ENCODE data around the gene TOR3A.
A peak's percentile ranks its signal among the peaks of the same experiment; 100 is the strongest.

TOR3A gene

DNA sequence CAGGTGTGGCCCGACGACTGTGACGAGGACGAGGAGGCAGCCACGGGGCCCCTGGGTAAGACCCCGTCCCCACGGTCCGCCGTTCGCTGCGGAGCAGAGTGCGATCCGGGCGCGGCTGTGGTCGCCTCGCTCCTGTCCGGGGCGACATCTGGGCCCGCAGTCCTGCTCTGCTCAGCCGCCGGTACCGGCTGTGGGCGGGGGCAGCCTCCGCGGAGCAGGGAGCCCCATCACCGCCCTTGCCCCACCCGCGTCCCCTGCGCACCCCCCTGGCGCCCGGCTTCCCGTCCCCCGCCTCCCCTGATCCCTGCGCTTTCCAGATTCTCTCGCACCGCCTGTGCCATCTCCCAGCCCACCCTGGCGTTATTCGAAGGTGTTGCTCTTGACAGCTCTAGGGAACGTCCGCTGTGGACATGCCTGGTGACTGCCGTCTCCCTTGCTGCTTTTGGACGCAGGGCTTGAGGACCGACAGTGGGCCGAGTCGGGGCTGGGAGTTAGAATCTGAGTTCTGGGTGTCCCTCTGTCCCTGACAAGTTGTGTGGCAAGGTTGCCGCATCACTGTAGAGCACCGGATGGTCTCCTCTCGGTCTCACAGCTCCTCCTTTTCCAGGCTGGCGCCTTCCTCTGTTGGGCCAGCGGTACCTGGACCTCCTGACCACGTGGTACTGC, 596 bp downstream of the TOR3A start:
- TF ChIP-seq FOXA1 (IDR thresholded peaks at IDR 0.05): no peak
- TF ChIP-seq L3MBTL2 (conservative IDR thresholded peaks at IDR 0.05): peak; percentile 51
- ChIA-PET POLR2A (interaction anchor here (1.1 to 1.5 kb wide), 6 partner anchors 8 to 283 kb away, joined by 3 to 5 read pairs (median 3); partner anchors contain the start of genes AXDND1 and SOAT1), CTCF (interaction anchor here (0.6 kb wide), 2 partner anchors 14 to 107 kb away, joined by 3 to 4 read pairs; no protein-coding TSS in a partner anchor)
- DNase-seq (ENCODE audit: extremely low spot score): peak; percentile 61

DNA sequence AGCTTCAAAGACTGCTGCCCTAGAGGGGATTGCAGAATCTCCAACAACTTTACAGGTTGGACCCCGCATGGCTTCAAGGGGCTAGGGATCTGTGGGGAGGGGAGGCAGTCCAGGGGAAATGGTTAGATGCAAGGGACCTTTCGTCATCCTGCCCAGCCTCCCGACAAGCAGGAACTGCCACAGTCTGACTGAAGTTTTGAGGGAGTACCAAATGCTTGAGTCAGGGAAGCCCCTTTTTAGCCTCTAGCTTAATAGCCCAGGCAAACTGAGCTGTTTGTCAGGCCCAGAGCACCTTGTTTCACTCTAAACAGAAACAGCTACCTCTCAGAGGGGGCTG, 1.1 kb downstream of the TOR3A start:
- ChIA-PET CTCF (interaction anchor here (0.6 kb wide), 1 partner anchor 14 kb away, joined by 4 read pairs; no protein-coding TSS in a partner anchor), POLR2A (interaction anchor here (1.2 to 1.5 kb wide), 2 partner anchors 9 to 210 kb away, joined by 3 to 5 read pairs; partner anchors contain the start of gene SOAT1)
- TF ChIP-seq HDGF (IDR thresholded peaks at IDR 0.05; ENCODE audit: borderline replicate concordance) (no peak), NFRKB (IDR thresholded peaks at IDR 0.05) (no peak), FOXA1 (IDR thresholded peaks at IDR 0.05) (no peak), SUZ12 (IDR thresholded peaks at IDR 0.05) (no peak), LEF1 (IDR thresholded peaks at IDR 0.05; ENCODE audit: borderline replicate concordance) (no peak), FOXM1 (IDR thresholded peaks at IDR 0.05; ENCODE audit: borderline replicate concordance) (no peak), TARDBP (IDR thresholded peaks at IDR 0.05) (no peak), FOXK2 (IDR thresholded peaks at IDR 0.05) (no peak), CTBP1 (IDR thresholded peaks at IDR 0.05; ENCODE audit: borderline replicate concordance) (no peak), L3MBTL2 (conservative IDR thresholded peaks at IDR 0.05) (no peak; the same call in 1 of the 2 replicates), ELF4 (IDR thresholded peaks at IDR 0.05) (no peak), ARNT (IDR thresholded peaks at IDR 0.05) (no peak), BHLHE40 (IDR thresholded peaks at IDR 0.05; ENCODE audit: borderline replicate concordance) (no peak), SP1 (IDR thresholded peaks at IDR 0.05) (no peak), ZNF384 (IDR thresholded peaks at IDR 0.05) (no peak)
- TF ChIP-seq, protein P1, sequence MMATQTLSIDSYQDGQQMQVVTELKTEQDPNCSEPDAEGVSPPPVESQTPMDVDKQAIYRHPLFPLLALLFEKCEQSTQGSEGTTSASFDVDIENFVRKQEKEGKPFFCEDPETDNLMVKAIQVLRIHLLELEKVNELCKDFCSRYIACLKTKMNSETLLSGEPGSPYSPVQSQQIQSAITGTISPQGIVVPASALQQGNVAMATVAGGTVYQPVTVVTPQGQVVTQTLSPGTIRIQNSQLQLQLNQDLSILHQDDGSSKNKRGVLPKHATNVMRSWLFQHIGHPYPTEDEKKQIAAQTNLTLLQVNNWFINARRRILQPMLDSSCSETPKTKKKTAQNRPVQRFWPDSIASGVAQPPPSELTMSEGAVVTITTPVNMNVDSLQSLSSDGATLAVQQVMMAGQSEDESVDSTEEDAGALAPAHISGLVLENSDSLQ (IDR thresholded peaks at IDR 0.05): no peak
- DNase-seq (ENCODE audit: extremely low spot score): no peak

DNA sequence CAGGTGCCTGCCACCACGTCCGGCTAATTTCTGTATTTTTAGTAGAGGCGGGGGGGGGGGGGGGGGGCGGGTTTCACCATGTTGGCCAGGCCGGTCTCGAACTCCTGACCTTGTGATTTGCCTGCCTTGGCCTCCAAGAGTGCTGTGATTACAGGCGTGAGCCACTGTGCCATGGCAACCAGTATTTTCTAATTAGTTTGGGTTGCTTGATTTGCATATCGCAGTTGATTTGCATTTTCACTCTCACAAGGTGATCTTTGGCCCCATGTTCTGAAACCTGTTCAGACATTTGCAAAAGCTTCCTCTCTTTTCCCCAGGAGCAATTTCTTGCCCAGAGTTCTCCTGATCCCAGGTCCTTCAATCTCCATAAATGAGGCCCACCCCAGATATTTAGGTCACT, 1.7 kb downstream of the TOR3A start:
- ChIA-PET POLR2A (interaction anchor here (1.5 kb wide), 1 partner anchor 210 kb away, joined by 5 read pairs; the partner anchor contains the start of gene SOAT1), CTCF (no interaction called here)

DNA sequence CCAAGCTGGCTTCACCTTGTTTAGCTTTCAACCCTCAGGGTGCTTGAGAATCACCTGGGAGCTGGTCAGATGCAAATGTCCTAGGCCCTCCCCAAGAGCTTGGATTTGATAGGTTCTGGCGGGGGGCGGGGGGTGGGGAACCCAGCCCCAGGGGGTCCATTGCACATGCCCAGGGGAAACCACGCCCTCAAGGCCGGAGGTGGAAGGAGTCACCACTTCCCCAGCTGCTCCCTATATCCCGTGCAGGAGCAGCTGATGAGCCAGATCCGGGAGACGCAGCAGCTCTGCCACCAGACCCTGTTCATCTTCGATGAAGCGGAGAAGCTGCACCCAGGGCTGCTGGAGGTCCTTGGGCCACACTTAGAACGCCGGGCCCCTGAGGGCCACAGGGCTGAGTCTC, 5.8 kb downstream of the TOR3A start:
- CTCF ChIA-PET: no interaction called here
- TF ChIP-seq NFRKB (IDR thresholded peaks at IDR 0.05) (no peak), SUZ12 (IDR thresholded peaks at IDR 0.05) (no peak), LEF1 (IDR thresholded peaks at IDR 0.05; ENCODE audit: borderline replicate concordance) (no peak), BHLHE40 (IDR thresholded peaks at IDR 0.05; ENCODE audit: borderline replicate concordance) (no peak), FOXM1 (IDR thresholded peaks at IDR 0.05; ENCODE audit: borderline replicate concordance) (no peak), L3MBTL2 (conservative IDR thresholded peaks at IDR 0.05) (no peak), FOXK2 (IDR thresholded peaks at IDR 0.05) (no peak), FOXA1 (IDR thresholded peaks at IDR 0.05) (no peak), TARDBP (IDR thresholded peaks at IDR 0.05) (no peak), ZNF384 (IDR thresholded peaks at IDR 0.05) (no peak), HDGF (IDR thresholded peaks at IDR 0.05; ENCODE audit: borderline replicate concordance) (no peak), SP1 (IDR thresholded peaks at IDR 0.05) (no peak), CTBP1 (IDR thresholded peaks at IDR 0.05; ENCODE audit: borderline replicate concordance) (no peak), ELF4 (IDR thresholded peaks at IDR 0.05) (no peak), ARNT (IDR thresholded peaks at IDR 0.05) (no peak)
- TF ChIP-seq, protein P1 (IDR thresholded peaks at IDR 0.05): no peak
- POLR2A ChIA-PET: no interaction called here
- DNase-seq (ENCODE audit: extremely low spot score): no peak

More for the DNA sequence above, 1.7 kb downstream of the TOR3A start:
- no peak for DNase-seq (ENCODE audit: extremely low spot score)
- TF ChIP-seq FOXM1 (IDR thresholded peaks at IDR 0.05; ENCODE audit: borderline replicate concordance) (no peak), FOXK2 (IDR thresholded peaks at IDR 0.05) (no peak), LEF1 (IDR thresholded peaks at IDR 0.05; ENCODE audit: borderline replicate concordance) (no peak)

DNA sequence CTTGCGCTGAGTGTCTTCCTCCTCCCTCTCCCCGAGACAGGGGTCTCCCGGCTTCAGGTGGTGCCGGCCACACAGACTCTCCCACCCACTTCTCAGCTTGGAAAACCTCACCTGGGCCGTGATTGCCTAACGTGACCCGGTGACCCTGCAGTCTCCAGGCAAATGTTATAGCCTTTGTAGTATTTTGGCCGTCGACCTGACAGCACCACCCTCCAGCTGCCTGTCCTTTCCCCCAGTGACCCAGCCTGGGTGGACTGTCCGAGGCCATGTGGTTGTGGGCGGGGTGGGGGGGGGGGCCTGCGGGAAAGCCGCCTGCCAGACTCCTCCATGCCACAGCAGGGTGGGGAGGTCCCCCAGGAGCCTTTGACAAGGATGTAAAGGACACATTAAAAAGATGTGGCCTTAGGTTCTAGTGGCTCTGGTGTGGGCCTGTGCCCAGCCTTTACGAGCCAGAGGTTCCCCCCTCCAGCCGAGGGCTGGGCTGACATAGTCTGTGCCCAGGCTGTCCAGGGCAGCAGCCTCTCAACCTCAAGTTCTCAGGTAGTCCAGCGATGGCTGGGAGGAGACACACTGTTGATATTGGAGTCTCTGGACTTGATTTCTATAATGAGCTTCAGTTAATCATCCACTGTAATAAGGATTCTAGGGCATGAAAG, 8.1 kb downstream of the TOR3A start:
- ChIA-PET POLR2A (interaction anchor here (0.8 to 1.2 kb wide), 2 partner anchors 8 to 9 kb away, joined by 3 to 4 read pairs; partner anchors contain the start of gene TOR3A), CTCF (no interaction called here)
- TF ChIP-seq BHLHE40 (IDR thresholded peaks at IDR 0.05; ENCODE audit: borderline replicate concordance) (no peak), FOXM1 (IDR thresholded peaks at IDR 0.05; ENCODE audit: borderline replicate concordance) (no peak), TARDBP (IDR thresholded peaks at IDR 0.05) (no peak), ELF4 (IDR thresholded peaks at IDR 0.05) (no peak), ZNF384 (IDR thresholded peaks at IDR 0.05) (no peak), FOXK2 (IDR thresholded peaks at IDR 0.05) (no peak)
- DNase-seq (ENCODE audit: extremely low spot score): no peak

DNA sequence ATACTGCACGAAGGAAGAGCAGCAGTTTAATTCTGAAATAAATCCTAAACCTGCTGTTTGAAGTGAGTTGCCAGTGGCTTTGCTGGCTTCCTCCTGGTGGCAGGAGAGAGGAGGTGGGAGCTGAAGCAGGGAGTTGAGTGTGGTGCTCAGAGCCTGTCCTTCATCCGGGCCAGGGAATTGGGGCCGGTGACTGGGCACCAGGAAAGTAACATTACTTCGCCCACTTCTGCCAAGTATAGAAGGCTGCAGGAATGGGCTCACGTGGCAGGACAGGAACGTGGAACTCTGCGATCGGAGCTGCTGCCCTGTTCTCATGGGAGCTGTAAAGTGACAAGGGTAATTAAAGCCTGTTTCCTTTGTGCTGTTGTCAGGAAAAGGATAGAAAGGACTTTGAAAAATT, 8.7 kb downstream of the TOR3A start:
- no peak for DNase-seq (ENCODE audit: extremely low spot score)
- TF ChIP-seq, protein P1 (IDR thresholded peaks at IDR 0.05): no peak
- TF ChIP-seq FOXA1 (IDR thresholded peaks at IDR 0.05) (no peak), ZNF384 (IDR thresholded peaks at IDR 0.05) (no peak), L3MBTL2 (conservative IDR thresholded peaks at IDR 0.05) (no peak), NFRKB (IDR thresholded peaks at IDR 0.05) (no peak), HDGF (IDR thresholded peaks at IDR 0.05; ENCODE audit: borderline replicate concordance) (no peak), LEF1 (IDR thresholded peaks at IDR 0.05; ENCODE audit: borderline replicate concordance) (no peak), FOXM1 (IDR thresholded peaks at IDR 0.05; ENCODE audit: borderline replicate concordance) (no peak), TARDBP (IDR thresholded peaks at IDR 0.05) (no peak), BHLHE40 (IDR thresholded peaks at IDR 0.05; ENCODE audit: borderline replicate concordance) (no peak), SUZ12 (IDR thresholded peaks at IDR 0.05) (no peak), SP1 (IDR thresholded peaks at IDR 0.05) (no peak), FOXK2 (IDR thresholded peaks at IDR 0.05) (no peak), CTBP1 (IDR thresholded peaks at IDR 0.05; ENCODE audit: borderline replicate concordance) (no peak), ARNT (IDR thresholded peaks at IDR 0.05) (no peak), ELF4 (IDR thresholded peaks at IDR 0.05) (no peak)
- ChIA-PET CTCF (interaction anchor here (1.0 kb wide), 1 partner anchor 15 kb away, joined by 3 read pairs; no protein-coding TSS in a partner anchor), POLR2A (interaction anchor here (0.8 to 1.2 kb wide), 2 partner anchors 9 kb away, joined by 3 to 4 read pairs; partner anchors contain the start of gene TOR3A)
